GM23338 (cell line): Measurements from ENCODE around the gene OR1J4. TPM values are rescaled to one million over a fixed set of nuclear protein-coding genes. Genes with fewer than 3 reads are reported as not detected.

Experiments used
- ATAC-seq: fragments of 200-7000 bp; cut with Tn5 transposase; 3 replicates; pipeline ENCODE4 v1.9.1; 2020
- DNase-seq: peaks from one replicate; pipeline ENCODE4 v3.0.0-alpha.2; 2015; ENCODE audit warnings: low spot score
- H2AFZ ChIP-seq: fragments of 200-600 bp; sonication (generic); 2 replicates; pipeline ENCODE4 v1.8.0; 2016; ENCODE audit warnings: antibody characterized with exemption, mild to moderate bottlenecking, moderate library complexity
- H3F3A ChIP-seq: fragments of 200-600 bp; sonication (generic); replicated peaks from 2 replicates; pipeline ENCODE4 v1.8.0; 2017; ENCODE audit warnings: antibody characterized with exemption, mixed run types, low read depth
- H3K27ac ChIP-seq: fragments of 200-600 bp; sonication (generic); 2 replicates; pipeline ENCODE4 v1.6.1; 2016; ENCODE audit warnings: low read depth
- H3K27me3 ChIP-seq: fragments of 200-600 bp; sonication (generic); 2 replicates; pipeline ENCODE4 v1.8.0; 2016; ENCODE audit warnings: mild to moderate bottlenecking, mixed run types, moderate library complexity; ENCODE audit not compliant: insufficient read depth
- H3K36me3 ChIP-seq: fragments of 200-600 bp; sonication (generic); 2 replicates; pipeline ENCODE4 v1.8.0; 2016; ENCODE audit warnings: mild to moderate bottlenecking; ENCODE audit not compliant: insufficient read depth
- H3K4me1 ChIP-seq: fragments of 200-600 bp; sonication (generic); 2 replicates; pipeline ENCODE4 v1.8.0; 2016; ENCODE audit warnings: mild to moderate bottlenecking, moderate library complexity; ENCODE audit not compliant: insufficient read depth
- H3K4me2 ChIP-seq: fragments of 200-600 bp; sonication (generic); 2 replicates; pipeline ENCODE4 v1.7.1; 2017; ENCODE audit warnings: mixed run types
- H3K4me3 ChIP-seq: fragments of 200-600 bp; sonication (generic); 2 replicates; pipeline ENCODE4 v1.6.1; 2016; ENCODE audit warnings: mixed run types
- H3K79me2 ChIP-seq: fragments of 200-600 bp; sonication (generic); replicated peaks from 2 replicates; pipeline ENCODE4 v1.8.0; 2017; ENCODE audit warnings: mild to moderate bottlenecking; ENCODE audit not compliant: insufficient read depth
- H3K9me2 ChIP-seq: fragments of 200-600 bp; sonication (generic); 2 replicates; pipeline ENCODE4 v1.8.0; 2017; ENCODE audit not compliant: insufficient read depth
- H4K20me1 ChIP-seq: fragments of 200-600 bp; sonication (generic); replicated peaks from 2 replicates; pipeline ENCODE4 v1.8.0; 2017; ENCODE audit warnings: mild to moderate bottlenecking; ENCODE audit not compliant: insufficient read depth
- H3K27ac Mint-ChIP-seq: 2 replicates; pipeline ENCODE4 v1.8.0; 2020; ENCODE audit warnings: inconsistent platforms, mild to moderate bottlenecking, moderate library complexity, mixed read lengths
- H3K27me3 Mint-ChIP-seq: 3 replicates; pipeline ENCODE4 v1.8.0; 2022; ENCODE audit warnings: low read depth, mild to moderate bottlenecking, moderate library complexity, mixed read lengths, inconsistent platforms; ENCODE audit not compliant: insufficient read depth, poor library complexity
- H3K36me3 Mint-ChIP-seq: 3 replicates; pipeline ENCODE4 v1.8.0; 2021; ENCODE audit warnings: low read depth, mild to moderate bottlenecking, inconsistent platforms, moderate library complexity, mixed read lengths
- H3K4me1 Mint-ChIP-seq: 3 replicates; pipeline ENCODE4 v1.8.0; 2020; ENCODE audit warnings: mild to moderate bottlenecking, inconsistent platforms, mixed read lengths
- H3K4me3 Mint-ChIP-seq: 3 replicates; pipeline ENCODE4 v1.8.0; 2021; ENCODE audit warnings: moderate library complexity, mild to moderate bottlenecking, inconsistent platforms, mixed read lengths
- H3K9me3 Mint-ChIP-seq: 3 replicates; pipeline ENCODE4 v1.8.0; 2020; ENCODE audit warnings: moderate library complexity, mild to moderate bottlenecking, inconsistent platforms, mixed read lengths
- CREB1 ChIP-seq: fragments of 250-450 bp; sonication (Bioruptor Pico); IDR thresholded peaks from 2 replicates; pipeline ENCODE4 v1.5.0; 2020; ENCODE audit warnings: low read depth, mild to moderate bottlenecking, moderate library complexity
- CTCF ChIP-seq, 2 experiments: fragments of 200-600 bp in 1 of 2; sonication (generic) in 1 of 2; conservative IDR thresholded peaks; 2 replicates each; pipeline versions ENCODE4 v1.5.1 to v1.6.1; 2016 to 2017; ENCODE audit warnings: antibody characterized with exemption in 2 of 2, low read depth in 2 of 2, mild to moderate bottlenecking in 2 of 2, moderate library complexity in 1 of 2
- ETS1 ChIP-seq: IDR thresholded peaks from 2 replicates; pipeline ENCODE4 v1.6.1; 2016; ENCODE audit warnings: antibody characterized with exemption
- STAT1 ChIP-seq: IDR thresholded peaks from one replicate; pipeline ENCODE4 v1.6.1; 2016; ENCODE audit warnings: antibody characterized with exemption; ENCODE audit not compliant: unreplicated experiment
- ZNF114 ChIP-seq: fragments of 250-450 bp; sonication (Bioruptor Pico); IDR thresholded peaks from 2 replicates; pipeline ENCODE4 v1.5.0; 2020; ENCODE audit warnings: mild to moderate bottlenecking, moderate library complexity
- ZNF331 ChIP-seq: fragments of 250-450 bp; sonication (Bioruptor Pico); IDR thresholded peaks from 2 replicates; pipeline ENCODE4 v1.5.0; 2020; ENCODE audit warnings: low read depth, mild to moderate bottlenecking, moderate library complexity
- ZNF462 ChIP-seq: fragments of 250-450 bp; sonication (Bioruptor Pico); IDR thresholded peaks from 2 replicates; pipeline ENCODE4 v1.5.0; 2020; ENCODE audit warnings: mild to moderate bottlenecking, moderate library complexity
- polyA plus RNA-seq: library from polyadenylated mRNA; unstranded; fragments of >200 nt; fragmentation: Nextera tagmentation; extraction: Ambion mirVana; gene quantifications from 2 replicates; pipeline ENCODE4 v1.2.1, GENCODE V29; 2016
- total RNA-seq: library from RNA; depleted of rRNA; stranded (reverse); fragments of >200 nt; shearing (Covaris generic); gene quantifications from 2 replicates; pipeline ENCODE4 v1.2.3, GENCODE V29; 2014

Gene OR1J4
- total and polyA plus RNA-seq, 2 experiments from 2014 or later, result not detected

- no peak for TF ChIP-seq ETS1
- TF ChIP-seq ZNF331 (CRISPR knock-in tag), result no peak
- TF ChIP-seq STAT1, result no peak
- TF ChIP-seq ZNF462 (CRISPR knock-in tag), result no peak
- TF ChIP-seq CREB1 (CRISPR knock-in tag), result no peak
These were observed 33.9 kb downstream of the OR1J4 start, which contains the start of gene OR1N2 (continued) for GRCh38 chr9:122552812-122553211.

GRCh38 chr9:122561446-122561845, 42.5 kb downstream of the OR1J4 start:
- peaks cover 79% of the 10 kb centered on the region for H3K9me3 Mint-ChIP-seq
- peaks cover 12% of the 10 kb centered on the region for H3K36me3 Mint-ChIP-seq
- Histone ChIP-seq H3K27ac (no peak overlapping the region), H3K79me2 (no peaks in the 10 kb centered on the region), H3K9me2 (no peaks in the 10 kb centered on the region), H3F3A (no peaks in the 10 kb centered on the region), H3K4me2 (no peak overlapping the region), H3K36me3 (no peaks in the 10 kb centered on the region), H3K4me1 (no peaks in the 10 kb centered on the region), H3K4me3 (no peak overlapping the region), H2AFZ (no peak overlapping the region), H3K27me3 (0 out of 2 replicates have a peak, but pooled peaks cover 8% of the 10 kb centered on the region), H4K20me1 (no peaks in the 10 kb centered on the region)
- no peaks in the 10 kb centered on the region for H3K4me1 Mint-ChIP-seq
- ATAC-seq, result no peak
- H3K27ac Mint-ChIP-seq, result no peak overlapping the region
- no peak overlapping the region for H3K4me3 Mint-ChIP-seq
- no peak for DNase-seq
- H3K27me3 Mint-ChIP-seq, result no peaks in the 10 kb centered on the region
- TF ChIP-seq ZNF114 (CRISPR knock-in tag) (no peak), STAT1 (no peak), ETS1 (no peak), ZNF331 (CRISPR knock-in tag) (no peak), CTCF (conservative IDR thresholded peaks at IDR 0.05; ENCODE audit: low read depth in 2 of 2) (no peak)
